A673 (cell line): Measurements from ENCODE around the gene B4GALT6. TPM values are rescaled to one million over a fixed set of nuclear protein-coding genes. Genes with fewer than 3 reads are reported as not detected.

Experiments used
- BruUV-seq: library from RNA; stranded (reverse); fragments of 400-500 nt; replicated peaks from 2 replicates; lab custom pipeline; 2021; lab: Mats Ljungman, UMichigan
- CTCF ChIA-PET: fragments of 300-600 bp; sonication (Branson Sonifier 250); formaldehyde crosslinking; loops from one replicate; lab custom pipeline; 2022; ENCODE audit warnings: antibody characterized with exemption; lab: Charles Lee
- POLR2A ChIA-PET: fragments of 300-600 bp; sonication (Branson Sonifier 250); formaldehyde crosslinking; loops from one replicate; lab custom pipeline; 2022; ENCODE audit warnings: antibody characterized with exemption; ENCODE audit not compliant: low non-redundant PET; lab: Charles Lee
- DNase-seq: peaks from one replicate; pipeline ENCODE4 v3.0.0-alpha.2; 2015; ENCODE audit warnings: low spot score
- H3K27ac ChIP-seq: fragments of 200-600 bp; sonication (generic); 2 replicates; pipeline ENCODE4 v1.5.1; 2016; ENCODE audit warnings: mixed run types, low read depth, mild to moderate bottlenecking, mixed read lengths, antibody characterized with exemption, low read length; ENCODE audit not compliant: poor library complexity, severe bottlenecking
- H3K27me3 ChIP-seq: fragments of 200-600 bp; sonication (generic); replicated peaks from 2 replicates; pipeline ENCODE4 v1.6.1; 2017; ENCODE audit warnings: mixed run types, low read depth, mild to moderate bottlenecking, mixed read lengths, antibody characterized with exemption, low read length; ENCODE audit not compliant: insufficient read depth, poor library complexity
- H3K36me3 ChIP-seq: fragments of 200-600 bp; sonication (generic); 2 replicates; pipeline ENCODE4 v1.6.1; 2016; ENCODE audit warnings: mixed run types, mild to moderate bottlenecking, mixed read lengths, antibody characterized with exemption, low read length; ENCODE audit not compliant: insufficient read depth, poor library complexity, severe bottlenecking
- H3K4me1 ChIP-seq: fragments of 200-600 bp; sonication (generic); 2 replicates; pipeline ENCODE4 v1.6.1; 2017; ENCODE audit warnings: mixed run types, mild to moderate bottlenecking, mixed read lengths, antibody characterized with exemption, low read length; ENCODE audit not compliant: insufficient read depth, poor library complexity, severe bottlenecking
- H3K4me3 ChIP-seq: fragments of 200-600 bp; sonication (generic); 2 replicates; pipeline ENCODE4 v1.5.1; 2016; ENCODE audit warnings: low read depth, mixed run types, mild to moderate bottlenecking, mixed read lengths, low read length; ENCODE audit not compliant: poor library complexity, severe bottlenecking
- H3K9me3 ChIP-seq: fragments of 200-600 bp; sonication (generic); 2 replicates; pipeline ENCODE4 v1.6.1; 2016; ENCODE audit warnings: mixed run types, low read depth, mild to moderate bottlenecking, mixed read lengths, antibody characterized with exemption, low read length; ENCODE audit not compliant: poor library complexity, severe bottlenecking
- EZH2 ChIP-seq: fragments of 200-600 bp; sonication (generic); IDR thresholded peaks from 2 replicates; pipeline ENCODE4 v1.6.1; 2017; ENCODE audit warnings: borderline replicate concordance, low read depth, mild to moderate bottlenecking, mixed read lengths, antibody characterized with exemption, low read length; ENCODE audit not compliant: poor library complexity, severe bottlenecking
- intact Hi-C: fragments of 100-400 bp; cut with micrococcal nuclease; formaldehyde crosslinking; loops from one replicate; pipeline ENCODE4 v1.10.0; 2022; ENCODE audit not compliant: unreplicated experiment
- total RNA-seq: library from RNA; stranded (reverse); gene quantifications from 2 replicates; pipeline ENCODE4 v1.2.3, GENCODE V29; 2021
- TF ChIP-seq, protein P1 (sequence below): fragments of 300-800, 200-600 bp; sonication (generic); conservative IDR thresholded peaks from 2 replicates; pipeline ENCODE4 v1.5.1; 2017; ENCODE audit warnings: low read depth, mild to moderate bottlenecking, antibody characterized with exemption, low read length, moderate library complexity, mixed read lengths

B4GALT6 gene
- total RNA-seq, 1 experiment from 2014 or later = 6.0 TPM

DNA sequence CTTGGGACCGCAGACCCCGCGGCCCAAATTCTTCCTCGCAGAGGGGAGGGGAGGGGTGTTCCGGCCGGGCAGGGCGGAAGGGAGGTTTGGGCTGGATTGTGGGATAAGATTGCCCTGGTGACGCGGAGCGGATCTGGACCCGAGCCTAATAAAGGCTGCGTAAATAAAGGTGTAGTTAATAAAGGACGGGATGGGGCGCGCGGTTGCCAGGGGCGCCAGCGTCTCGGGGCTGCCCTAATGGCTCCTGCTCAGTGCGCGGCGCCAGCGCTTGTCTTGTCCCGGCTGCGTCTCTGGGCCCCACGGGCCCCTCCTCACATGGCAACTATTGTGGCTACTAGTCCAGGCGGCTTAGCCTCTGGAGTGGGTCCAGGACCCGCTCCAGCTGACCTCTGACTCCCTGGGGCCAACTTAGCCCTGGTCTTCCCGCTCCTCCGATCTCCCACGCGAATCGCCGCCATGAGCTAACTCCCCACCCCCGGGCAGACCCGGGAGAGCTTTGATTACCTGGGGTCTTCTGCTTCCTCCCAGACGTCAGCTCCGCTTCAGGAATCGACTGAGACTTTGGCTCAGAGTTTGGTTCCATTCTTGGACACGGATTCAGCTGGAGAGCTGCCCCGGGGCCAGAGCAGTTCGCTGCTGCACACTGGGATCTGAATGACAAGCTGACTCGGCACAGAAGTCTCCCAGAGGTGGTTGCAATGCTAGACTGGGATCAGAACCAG is 39.8 kb upstream of the B4GALT6 start:
- intact Hi-C loops = loop anchor here (10.0 kb wide), 1 partner anchor 299 kb away; no protein-coding TSS in a partner anchor
- CTCF ChIA-PET = interaction anchor here (1.2 kb wide), 1 partner anchor 18 kb away, joined by 3 read pairs; no protein-coding TSS in a partner anchor
- BruUV-seq = no TSS peak
- POLR2A ChIA-PET = no interaction called here
- Histone ChIP-seq H3K27me3 (peaks cover 44% of the 10 kb centered on the region), H3K4me3 (no peak overlapping the region), H3K9me3 (no peaks in the 10 kb centered on the region), H3K4me1 (no peaks in the 10 kb centered on the region), H3K27ac (no peak overlapping the region), H3K36me3 (no peaks in the 10 kb centered on the region)
- no peak for DNase-seq
- TF ChIP-seq EZH2 = no peak
- TF ChIP-seq, protein P1, sequence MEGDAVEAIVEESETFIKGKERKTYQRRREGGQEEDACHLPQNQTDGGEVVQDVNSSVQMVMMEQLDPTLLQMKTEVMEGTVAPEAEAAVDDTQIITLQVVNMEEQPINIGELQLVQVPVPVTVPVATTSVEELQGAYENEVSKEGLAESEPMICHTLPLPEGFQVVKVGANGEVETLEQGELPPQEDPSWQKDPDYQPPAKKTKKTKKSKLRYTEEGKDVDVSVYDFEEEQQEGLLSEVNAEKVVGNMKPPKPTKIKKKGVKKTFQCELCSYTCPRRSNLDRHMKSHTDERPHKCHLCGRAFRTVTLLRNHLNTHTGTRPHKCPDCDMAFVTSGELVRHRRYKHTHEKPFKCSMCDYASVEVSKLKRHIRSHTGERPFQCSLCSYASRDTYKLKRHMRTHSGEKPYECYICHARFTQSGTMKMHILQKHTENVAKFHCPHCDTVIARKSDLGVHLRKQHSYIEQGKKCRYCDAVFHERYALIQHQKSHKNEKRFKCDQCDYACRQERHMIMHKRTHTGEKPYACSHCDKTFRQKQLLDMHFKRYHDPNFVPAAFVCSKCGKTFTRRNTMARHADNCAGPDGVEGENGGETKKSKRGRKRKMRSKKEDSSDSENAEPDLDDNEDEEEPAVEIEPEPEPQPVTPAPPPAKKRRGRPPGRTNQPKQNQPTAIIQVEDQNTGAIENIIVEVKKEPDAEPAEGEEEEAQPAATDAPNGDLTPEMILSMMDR = no peak

DNA sequence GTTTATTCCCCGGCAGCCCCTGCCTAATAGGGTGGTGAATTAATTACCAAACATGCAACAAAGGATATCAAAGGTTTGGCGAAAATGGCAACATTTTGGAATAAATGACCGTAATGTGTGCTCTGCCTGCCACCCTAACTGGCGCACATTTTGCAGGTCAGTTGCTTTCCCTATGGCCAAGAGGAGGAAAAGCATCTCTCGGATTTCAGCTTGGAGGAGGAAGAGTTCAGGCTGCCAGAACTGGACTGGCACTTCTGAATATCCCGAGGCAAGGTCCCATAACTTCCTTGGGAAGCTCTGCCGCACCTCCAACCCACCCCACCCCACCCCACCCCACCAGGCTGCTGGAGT is 39.2 kb upstream of the B4GALT6 start:
- CTCF ChIA-PET = interaction anchor here (1.2 kb wide), 1 partner anchor 17 kb away, joined by 3 read pairs; no protein-coding TSS in a partner anchor
- BruUV-seq = no TSS peak
- H3K9me3 ChIP-seq = no peaks in the 10 kb centered on the region
- intact Hi-C loops = loop anchor here (10.0 kb wide), 1 partner anchor 299 kb away; no protein-coding TSS in a partner anchor
- H3K27ac ChIP-seq = no peak overlapping the region
- no peaks in the 10 kb centered on the region for H3K4me1 ChIP-seq
- no peaks in the 10 kb centered on the region for H3K36me3 ChIP-seq
- TF ChIP-seq EZH2 = no peak
- TF ChIP-seq, protein P1 = no peak
- H3K4me3 ChIP-seq = no peak overlapping the region
- POLR2A ChIA-PET = no interaction called here
- no peak for DNase-seq
- peaks cover 44% of the 10 kb centered on the region for H3K27me3 ChIP-seq

DNA sequence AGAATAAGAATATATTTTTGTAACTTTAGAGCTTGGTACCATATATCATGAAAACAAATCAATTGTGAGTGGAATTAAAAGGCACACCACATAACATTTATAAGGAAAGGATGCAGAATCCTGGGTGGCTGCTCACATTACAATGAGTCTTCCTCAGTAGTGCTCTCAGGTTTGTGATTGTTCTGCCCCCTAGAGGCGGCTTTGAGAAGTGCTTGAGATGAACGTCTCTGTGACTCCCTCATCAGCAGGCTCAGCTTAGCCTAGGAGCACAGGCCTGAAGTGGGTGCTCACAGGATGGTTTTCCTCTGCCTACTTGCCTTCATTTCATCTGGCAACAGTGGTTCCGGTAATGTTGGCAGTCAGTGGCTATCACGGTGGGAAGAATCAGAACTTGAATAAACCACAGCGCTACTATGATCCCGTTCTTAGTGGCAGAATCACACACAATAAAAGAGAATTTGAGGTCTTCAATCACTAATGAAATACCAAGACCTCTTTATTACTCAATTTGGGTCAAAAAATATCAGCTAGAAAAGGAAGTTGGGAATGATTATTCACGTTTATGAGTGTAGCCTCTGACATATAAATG is 38.1 kb upstream of the B4GALT6 start:
- intact Hi-C loops = loop anchor here (1.0 to 10.0 kb wide), 2 partner anchors 166 to 298 kb away; no protein-coding TSS in a partner anchor
- no peaks in the 10 kb centered on the region for H3K36me3 ChIP-seq
- no peak overlapping the region for H3K27ac ChIP-seq
- ChIA-PET POLR2A (no interaction called here), CTCF (interaction anchor here (0.6 to 1.6 kb wide), 2 partner anchors 166 to 1989 kb away, joined by 3 to 6 read pairs; no protein-coding TSS in a partner anchor)
- no peaks in the 10 kb centered on the region for H3K9me3 ChIP-seq
- no peak overlapping the region for H3K4me3 ChIP-seq
- peak; percentile 84 for DNase-seq
- TF ChIP-seq, protein P1 = peak; percentile 86
- no peak for TF ChIP-seq EZH2
- peaks cover 38% of the 10 kb centered on the region for H3K27me3 ChIP-seq
- no peaks in the 10 kb centered on the region for H3K4me1 ChIP-seq
- BruUV-seq = no TSS peak
